SK-N-SH (cell line): ENCODE data around the gene HMOX2. TPM values are rescaled to one million over a fixed set of nuclear protein-coding genes. Genes with fewer than 3 reads are reported as not detected.

Experiments
- CTCF ChIA-PET: fragments of 300-600, 350-600 bp; formaldehyde crosslinking; extraction: SDS; loops from one replicate; lab custom pipeline; 2021; lab: Yijun Ruan, JAX
- POLR2A ChIA-PET: fragments of 350-600 bp; sonication (Branson Sonifier 250); formaldehyde crosslinking; extraction: SDS; loops from one replicate; lab custom pipeline; 2020; ENCODE audit warnings: antibody characterized with exemption, inconsistent platforms; lab: Yijun Ruan, JAX
- DNase-seq: peaks from one replicate; pipeline ENCODE4 v3.0.0; 2012
- H2AFZ ChIP-seq: fragments of 200-600 bp; sonication (generic); 2 replicates; pipeline ENCODE4 v1.8.1; 2016; ENCODE audit warnings: antibody characterized with exemption, mild to moderate bottlenecking, low read depth
- H3F3A ChIP-seq: fragments of 200-600 bp; sonication (generic); replicated peaks from 2 replicates; pipeline ENCODE3; 2016; ENCODE audit warnings: antibody characterized with exemption, mild to moderate bottlenecking; ENCODE audit not compliant: insufficient read depth
- H3K27ac ChIP-seq, 2 experiments: fragments of 200-500 bp in 1 of 2; fragments of 200-600 bp in 1 of 2; sonication (Bioruptor generic) in 1 of 2; sonication (generic), shearing (Covaris generic) in 1 of 2; 2 replicates each; pipeline versions ENCODE4 v1.5.1 to v1.6.1; 2014 to 2016; ENCODE audit warnings: low read depth in 2 of 2, inconsistent platforms in 1 of 2, low read length in 1 of 2, mild to moderate bottlenecking in 1 of 2, mixed read lengths in 1 of 2
- H3K27me3 ChIP-seq: fragments of 200-600 bp; sonication (generic), shearing (Covaris generic); 2 replicates; pipeline ENCODE4 v1.6.1; 2016; ENCODE audit warnings: mixed run types; ENCODE audit not compliant: insufficient read depth
- H3K36me3 ChIP-seq, 2 experiments: fragments of 200-500 bp in 1 of 2; fragments of 200-600 bp in 1 of 2; sonication (Bioruptor generic) in 1 of 2; sonication (generic) in 1 of 2; replicated peaks in 1 of 2; 2 replicates each; pipeline versions ENCODE3 to v1.5.1; 2014 to 2016; ENCODE audit warnings: low read length in 1 of 2, mild to moderate bottlenecking in 1 of 2; ENCODE audit not compliant: insufficient read depth in 2 of 2, control insufficient read depth in 1 of 2
- H3K4me1 ChIP-seq, 2 experiments: fragments of 200-500 bp in 1 of 2; fragments of 200-600 bp in 1 of 2; sonication (Bioruptor generic) in 1 of 2; sonication (generic), shearing (Covaris generic) in 1 of 2; 2 replicates each; pipeline versions ENCODE4 v1.5.1 to v1.6.1; 2014 to 2016; ENCODE audit warnings: low read depth in 1 of 2, low read length in 1 of 2, mixed run types in 1 of 2; ENCODE audit not compliant: insufficient read depth in 2 of 2, control insufficient read depth in 1 of 2
- H3K4me2 ChIP-seq: fragments of 200-600 bp; sonication (generic), shearing (Covaris generic); 2 replicates; pipeline ENCODE4 v1.6.1; 2017; ENCODE audit warnings: mixed run types
- H3K4me3 ChIP-seq, 2 experiments: fragments of 200-500 bp in 1 of 2; fragments of 200-600 bp in 1 of 2; sonication (Bioruptor generic) in 1 of 2; sonication (generic), shearing (Covaris generic) in 1 of 2; 2 replicates each; pipeline versions ENCODE4 v1.5.1 to v1.8.1; 2014 to 2016; ENCODE audit warnings: low read depth in 2 of 2, inconsistent platforms in 1 of 2, low read length in 1 of 2, mild to moderate bottlenecking in 1 of 2, mixed read lengths in 1 of 2, moderate library complexity in 1 of 2
- H3K79me2 ChIP-seq: fragments of 200-600 bp; sonication (generic); 2 replicates; pipeline ENCODE4 v1.8.1; 2017; ENCODE audit warnings: mild to moderate bottlenecking; ENCODE audit not compliant: insufficient read depth
- H3K9ac ChIP-seq: fragments of 200-600 bp; sonication (generic); 2 replicates; pipeline ENCODE4 v1.6.1; 2017; ENCODE audit warnings: mixed run types
- H3K9me2 ChIP-seq: fragments of 200-600 bp; sonication (generic); 2 replicates; pipeline ENCODE4 v1.6.1; 2017; ENCODE audit warnings: mixed run types
- H3K9me3 ChIP-seq: fragments of 200-600 bp; sonication (generic); 2 replicates; pipeline ENCODE4 v1.6.1; 2017; ENCODE audit warnings: mixed run types, mild to moderate bottlenecking, moderate library complexity
- H4K20me1 ChIP-seq: fragments of 200-600 bp; sonication (generic); 2 replicates; pipeline ENCODE4 v1.6.1; 2017; ENCODE audit warnings: mild to moderate bottlenecking, mixed run types; ENCODE audit not compliant: insufficient read depth
- CTCF ChIP-seq: fragments of 200-600 bp; sonication (generic); IDR thresholded peaks from 2 replicates; pipeline ENCODE4 v1.6.1; 2017; ENCODE audit warnings: antibody characterized with exemption, mild to moderate bottlenecking, moderate library complexity
- ELF1 ChIP-seq: IDR thresholded peaks from 2 replicates; pipeline ENCODE4 v1.4.0; 2012
- EP300 ChIP-seq, 2 experiments: IDR thresholded peaks; 2 replicates each; pipeline versions ENCODE4 v1.4.0 to v1.6.1; 2012; ENCODE audit warnings: borderline replicate concordance in 1 of 2, low read depth in 1 of 2, low read length in 1 of 2
- FOSL2 ChIP-seq: IDR thresholded peaks from 2 replicates; pipeline ENCODE4 v1.4.0; 2012; ENCODE audit warnings: low read depth, mild to moderate bottlenecking, moderate library complexity, borderline replicate concordance
- FOXJ3 ChIP-seq: sonication (generic); formaldehyde crosslinking; IDR thresholded peaks from 2 replicates; pipeline ENCODE4 v1.5.1; 2020; ENCODE audit warnings: mild to moderate bottlenecking, missing genetic modification reagents
- IRF3 ChIP-seq: fragments of 150-350 bp; IDR thresholded peaks from 2 replicates; pipeline ENCODE4 v1.6.1; 2016; ENCODE audit warnings: mild to moderate bottlenecking, low read depth, low read length
- MEF2A ChIP-seq: IDR thresholded peaks from 2 replicates; pipeline ENCODE4 v1.4.0; 2012; ENCODE audit warnings: low read depth, borderline replicate concordance
- NFIC ChIP-seq: IDR thresholded peaks from 2 replicates; pipeline ENCODE4 v1.4.0; 2012; ENCODE audit warnings: borderline replicate concordance
- RFX5 ChIP-seq: IDR thresholded peaks from 2 replicates; pipeline ENCODE4 v1.6.1; 2012; ENCODE audit warnings: mild to moderate bottlenecking, improper control_type of control experiment, low read length
- RXRA ChIP-seq: IDR thresholded peaks from 2 replicates; pipeline ENCODE4 v1.4.0; 2012; ENCODE audit warnings: low read depth, mild to moderate bottlenecking, borderline replicate concordance
- TAF1 ChIP-seq: IDR thresholded peaks from 2 replicates; pipeline ENCODE4 v1.6.1; 2012; ENCODE audit warnings: low read depth, mild to moderate bottlenecking, low read length, moderate library complexity, borderline replicate concordance
- WGBS: methylation state at CpG from one replicate; pipeline ENCODE4 v1.1.6; 2017; ENCODE audit warnings: low lambda C conversion rate; 5-methylcytosine and 5-hydroxymethylcytosine counted together
- polyA plus RNA-seq, 3 experiments: library from polyadenylated mRNA; depleted of rRNA; stranded (reverse); fragments of >200 nt; gene quantifications; 2 replicates each; pipeline ENCODE4 v1.2.3, GENCODE V29; 2012

HMOX2 gene
- polyA plus RNA-seq, 1 of the 3 experiments (the other 2 are of a cell fraction), result 65.1 TPM

GRCh38 chr16:4460936-4461249 lies 15.3 kb upstream of the HMOX2 start:
- Histone ChIP-seq H3K4me3 (no peak overlapping the region), H3K36me3 (peaks cover 14 to 21% of the 10 kb centered on the region in 2 experiments)
- TF ChIP-seq TAF1, result no peak
- no peak for TF ChIP-seq RFX5
- no peak for TF ChIP-seq CTCF
- no peak for TF ChIP-seq MEF2A
- no peak for TF ChIP-seq FOSL2
- TF ChIP-seq IRF3, result no peak
- no peak for TF ChIP-seq RXRA
- TF ChIP-seq ELF1, result no peak
- TF ChIP-seq, all 33 proteins: peak for 0
- CTCF ChIA-PET, result interaction anchor here (1.5 to 1.6 kb wide), 2 partner anchors 12 to 15 kb away, joined by 4 read pairs; partner anchors contain the start of gene HMOX2
- H4K20me1 ChIP-seq, result no peaks in the 10 kb centered on the region
- no peaks in the 10 kb centered on the region for H3K79me2 ChIP-seq
- DNase-seq, result no peak
- H3K9me2 ChIP-seq, result no peaks in the 10 kb centered on the region
- no peak overlapping the region for H3K4me2 ChIP-seq
- H3F3A ChIP-seq, result peaks cover 27% of the 10 kb centered on the region
- no peak overlapping the region for H2AFZ ChIP-seq
- H3K9me3 ChIP-seq, result no peaks in the 10 kb centered on the region
- POLR2A ChIA-PET, result no interaction called here
- H3K27me3 ChIP-seq, result no peaks in the 10 kb centered on the region
- no peak overlapping the region for H3K9ac ChIP-seq
- WGBS, result 90% methylated on average over 5 of the region's 5 CpGs
- peaks cover 0 to 8% of the 10 kb centered on the region in 2 experiments; a peak in 1 of 4 replicates for H3K4me1 ChIP-seq
- no peak overlapping the region for H3K27ac ChIP-seq

GRCh38 chr16:4461250-4462085 lies 14.7 kb upstream of the HMOX2 start:
- CTCF ChIA-PET, result interaction anchor here (1.5 to 1.6 kb wide), 2 partner anchors 12 to 15 kb away, joined by 4 read pairs; partner anchors contain the start of gene HMOX2
- no peak overlapping the region for H3K4me2 ChIP-seq
- H3K4me1 ChIP-seq, result peaks cover 0 to 8% of the 10 kb centered on the region in 2 experiments; a peak in 1 of 4 replicates
- H3K9ac ChIP-seq, result no peak overlapping the region
- H3F3A ChIP-seq, result peaks cover 27% of the 10 kb centered on the region
- peaks cover 13 to 16% of the 10 kb centered on the region in 2 experiments for H3K36me3 ChIP-seq
- no peaks in the 10 kb centered on the region for H3K9me2 ChIP-seq
- H3K79me2 ChIP-seq, result no peaks in the 10 kb centered on the region
- 94% methylated on average over 21 of the region's 27 CpGs for WGBS
- H4K20me1 ChIP-seq, result no peaks in the 10 kb centered on the region
- H3K27ac ChIP-seq, result no peak overlapping the region
- DNase-seq, result peak; percentile 70
- no peaks in the 10 kb centered on the region for H3K27me3 ChIP-seq
- no peak overlapping the region for H3K4me3 ChIP-seq
- no peaks in the 10 kb centered on the region for H3K9me3 ChIP-seq
- POLR2A ChIA-PET, result no interaction called here
- TF ChIP-seq EP300 (IDR thresholded peaks at IDR 0.05; ENCODE audit: borderline replicate concordance in 1 of 2, low read depth in 1 of 2, low read length in 1 of 2) (no peak), FOXJ3 (CRISPR knock-in tag) (no peak), NFIC (no peak)
- no peak overlapping the region for H2AFZ ChIP-seq
